ENCODE results near the gene HES2. TPM values are rescaled to one million over a fixed set of nuclear protein-coding genes. Genes with fewer than 3 reads are reported as not detected.
"Not testable (repeated sequence)": the region's sequence is repeated elsewhere in the genome, so short reads cannot be mapped to it uniquely, and the experiment has no call there.

Gene HES2
- total RNA-seq, 1 experiment from 2014 or later, result 2.4 TPM

DNA sequence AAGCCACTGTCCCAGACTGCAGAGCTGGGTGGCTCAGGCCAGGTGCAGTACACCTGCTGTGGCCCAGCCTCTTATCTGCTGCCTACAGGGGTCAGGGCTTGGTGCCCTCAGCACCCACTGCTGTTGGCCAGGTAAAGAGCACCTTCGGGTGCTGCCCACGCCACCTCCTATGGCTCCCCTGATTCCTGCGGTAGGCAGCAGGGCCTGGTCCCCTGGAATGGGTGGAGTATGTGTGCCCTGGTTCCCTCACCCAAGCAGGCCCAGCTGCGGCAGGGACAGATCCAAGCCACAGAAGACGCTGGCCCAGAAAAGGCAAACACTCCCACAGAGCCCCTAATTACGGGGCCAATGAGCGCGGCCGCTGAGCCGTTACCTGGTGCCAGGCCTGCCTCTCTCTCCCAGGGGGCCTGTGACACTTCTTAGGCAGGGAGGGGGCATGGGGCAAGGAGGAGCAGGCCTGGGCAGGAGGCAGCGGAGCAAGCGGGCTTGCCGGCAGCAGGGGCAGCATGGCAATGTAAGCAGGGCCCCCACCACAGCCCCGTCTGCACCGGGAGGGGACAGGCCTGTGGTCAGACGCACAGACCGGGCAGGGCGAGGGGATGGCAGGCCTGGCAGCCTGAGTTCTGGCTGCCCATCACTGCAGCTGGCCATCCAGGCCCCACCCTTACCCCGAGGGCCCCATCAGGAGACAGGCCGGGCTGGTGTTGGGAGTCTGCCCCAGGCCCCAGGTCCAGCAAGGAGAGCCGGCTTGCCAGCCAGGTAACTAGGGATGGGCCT lies 23.8 kb upstream of the HES2 start:
- DNase-seq (ENCODE audit: low read depth, low spot score), result no peak
- in situ Hi-C loops (cut with HindIII; ENCODE audit: low pct_unique_long_range_greater_than_20kb, low sequenced_read_pairs), result no loop called here

DNA sequence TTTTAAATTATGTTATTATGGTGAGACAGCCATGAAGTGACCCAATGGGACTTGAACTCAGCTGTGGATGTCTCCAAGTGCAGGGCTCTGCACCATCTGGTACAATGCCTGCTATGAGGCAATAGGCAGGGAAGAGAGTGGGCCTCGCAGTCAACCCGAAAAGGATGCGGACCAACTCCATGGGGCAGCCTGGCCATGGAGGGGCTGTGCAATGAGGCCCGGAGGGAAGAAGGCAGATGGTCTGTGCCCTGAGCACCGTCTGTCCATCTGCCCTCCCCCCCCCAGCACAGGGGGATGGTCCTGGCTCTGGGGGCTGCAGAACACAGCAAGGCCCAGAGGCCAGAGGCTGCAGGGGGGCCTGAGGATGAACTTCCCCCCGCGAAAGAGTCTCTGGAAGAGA lies 21.9 kb upstream of the HES2 start:
- DNase-seq (ENCODE audit: low read depth, low spot score), result no peak
- in situ Hi-C loops (cut with HindIII; ENCODE audit: low pct_unique_long_range_greater_than_20kb, low sequenced_read_pairs), result no loop called here

DNA sequence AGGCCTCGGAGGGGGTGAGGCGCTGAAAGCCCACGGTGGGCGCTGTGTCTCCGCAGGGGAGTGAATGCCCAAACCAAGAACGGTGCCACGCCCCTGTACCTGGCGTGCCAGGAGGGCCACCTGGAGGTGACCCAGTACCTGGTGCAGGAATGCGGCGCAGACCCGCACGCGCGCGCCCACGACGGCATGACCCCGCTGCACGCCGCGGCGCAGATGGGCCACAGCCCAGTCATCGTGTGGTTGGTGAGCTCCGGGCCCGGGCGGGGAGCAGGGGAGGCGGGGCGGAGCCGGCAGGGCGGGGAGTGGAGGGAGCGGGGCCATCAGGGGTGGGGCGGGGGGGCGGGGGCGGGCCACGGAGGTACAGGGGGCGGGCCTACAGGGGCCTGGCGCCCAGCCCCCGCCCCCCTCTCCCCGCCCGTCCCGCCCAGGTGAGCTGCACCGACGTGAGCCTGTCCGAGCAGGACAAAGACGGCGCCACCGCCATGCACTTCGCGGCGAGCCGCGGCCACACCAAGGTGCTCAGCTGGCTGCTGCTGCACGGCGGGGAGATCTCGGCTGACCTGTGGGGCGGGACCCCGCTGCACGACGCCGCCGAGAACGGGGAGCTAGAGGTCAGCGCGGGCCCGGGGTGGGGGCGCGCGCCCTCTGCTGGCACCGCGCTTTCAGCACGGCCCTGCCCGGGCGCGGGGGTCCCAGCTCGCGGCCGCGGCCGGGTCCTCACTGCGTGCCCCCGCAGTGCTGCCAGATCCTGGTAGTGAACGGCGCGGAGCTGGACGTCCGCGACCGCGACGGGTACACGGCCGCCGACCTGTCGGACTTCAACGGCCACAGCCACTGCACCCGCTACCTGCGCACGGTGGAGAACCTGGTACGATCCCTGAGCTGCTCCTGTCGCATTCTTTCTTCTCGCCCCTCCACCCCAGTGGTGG lies 20.7 kb upstream of the HES2 start:
- in situ Hi-C loops (cut with HindIII; ENCODE audit: low pct_unique_long_range_greater_than_20kb, low sequenced_read_pairs), result no loop called here
- DNase-seq (ENCODE audit: low read depth, low spot score), result peak; percentile 51

GRCh38 chr1:6438047-6438525 lies 18.4 kb upstream of the HES2 start:
- in situ Hi-C loops (cut with HindIII; ENCODE audit: low pct_unique_long_range_greater_than_20kb, low sequenced_read_pairs), result no loop called here
- DNase-seq (ENCODE audit: low read depth, low spot score), result peak; percentile 71

DNA sequence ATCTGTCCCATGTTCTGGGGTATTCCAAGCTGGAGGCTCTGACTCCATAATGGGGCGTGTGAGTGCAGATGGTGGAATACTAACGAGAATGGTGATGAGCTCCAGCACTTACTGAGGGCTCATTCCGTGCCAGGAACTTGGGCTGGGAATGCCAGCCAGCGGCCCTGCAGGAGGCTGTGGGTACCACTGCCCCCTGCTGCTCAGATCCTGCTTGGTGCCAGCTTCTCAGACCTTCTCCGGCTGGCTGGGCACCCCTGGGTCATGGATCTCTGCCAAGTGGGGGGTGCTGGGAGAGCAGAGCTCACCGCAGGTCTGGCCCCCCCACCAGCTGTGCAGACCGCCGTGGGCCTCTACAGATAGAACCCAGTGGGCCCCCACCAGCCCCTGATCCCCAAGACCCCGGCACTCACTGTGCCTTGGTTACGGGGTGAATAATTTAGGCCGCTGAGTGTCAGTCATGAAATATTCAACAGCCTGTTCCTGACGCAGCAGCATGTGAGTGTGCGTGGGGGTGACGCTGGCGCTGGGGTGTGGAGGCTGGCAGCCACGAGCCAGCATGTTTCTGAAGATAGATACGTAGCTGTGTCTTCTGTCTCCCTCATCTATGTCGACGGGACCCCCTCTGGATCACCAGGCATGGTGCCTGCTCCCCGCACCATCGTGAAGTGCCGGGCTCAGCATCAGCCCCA lies 17.4 kb upstream of the HES2 start:
- in situ Hi-C loops (cut with HindIII; ENCODE audit: low pct_unique_long_range_greater_than_20kb, low sequenced_read_pairs), result not testable (repeated sequence)
- peak; percentile 54 for DNase-seq (ENCODE audit: low read depth, low spot score)

GRCh38 chr1:6436277-6436676 lies 16.6 kb upstream of the HES2 start:
- in situ Hi-C loops (cut with HindIII; ENCODE audit: low pct_unique_long_range_greater_than_20kb, low sequenced_read_pairs); DNase-seq (ENCODE audit: low read depth, low spot score): not testable (repeated sequence)

DNA sequence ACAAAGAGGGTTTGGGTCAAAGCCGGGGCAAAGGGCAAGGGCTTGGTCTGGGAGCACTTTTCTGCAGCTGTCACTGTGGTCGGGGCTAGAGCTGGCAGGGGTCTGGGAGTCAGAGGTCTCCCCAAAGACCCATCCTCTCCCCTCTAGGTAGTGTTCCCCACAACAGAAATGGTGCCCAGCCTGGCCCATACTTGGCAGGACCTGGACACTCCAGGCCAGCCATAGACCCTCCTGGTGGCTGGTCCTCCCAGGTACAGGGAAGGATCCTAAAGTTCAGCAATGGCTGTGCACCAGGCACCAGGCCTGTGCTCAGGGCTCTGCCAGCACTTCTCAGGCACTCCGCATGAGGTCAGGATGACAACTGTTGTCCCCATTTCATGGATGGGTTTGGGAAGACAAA lies 15.8 kb upstream of the HES2 start:
- no peak for DNase-seq (ENCODE audit: low read depth, low spot score)
- in situ Hi-C loops (cut with HindIII; ENCODE audit: low pct_unique_long_range_greater_than_20kb, low sequenced_read_pairs), result no loop called here

DNA sequence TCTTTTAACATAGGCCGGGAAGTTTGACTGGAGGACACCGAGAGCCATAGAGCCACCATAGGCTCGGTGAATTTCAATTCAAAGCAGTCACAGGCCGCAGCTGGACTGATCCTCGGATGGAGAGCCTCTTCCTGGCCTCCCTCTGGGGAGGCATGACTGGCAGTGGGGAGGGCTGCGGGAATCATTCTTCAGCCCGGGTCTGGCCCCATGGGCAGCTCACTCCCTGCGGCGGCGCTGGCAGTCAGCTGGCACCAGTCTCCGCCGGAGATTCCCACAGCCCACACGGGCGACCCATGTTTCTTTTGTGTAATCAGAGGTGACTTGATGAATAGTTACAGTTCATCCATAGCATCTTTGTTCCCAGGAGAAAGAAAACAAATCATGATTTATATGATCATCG lies 15.4 kb upstream of the HES2 start:
- in situ Hi-C loops (cut with HindIII; ENCODE audit: low pct_unique_long_range_greater_than_20kb, low sequenced_read_pairs), result no loop called here
- no peak for DNase-seq (ENCODE audit: low read depth, low spot score)

- in situ Hi-C loops (cut with HindIII; ENCODE audit: low pct_unique_long_range_greater_than_20kb, low sequenced_read_pairs), result no loop called here
- DNase-seq (ENCODE audit: low read depth, low spot score), result no peak
These were observed 14.5 kb upstream of the HES2 start for GRCh38 chr1:6434186-6434585.

DNA sequence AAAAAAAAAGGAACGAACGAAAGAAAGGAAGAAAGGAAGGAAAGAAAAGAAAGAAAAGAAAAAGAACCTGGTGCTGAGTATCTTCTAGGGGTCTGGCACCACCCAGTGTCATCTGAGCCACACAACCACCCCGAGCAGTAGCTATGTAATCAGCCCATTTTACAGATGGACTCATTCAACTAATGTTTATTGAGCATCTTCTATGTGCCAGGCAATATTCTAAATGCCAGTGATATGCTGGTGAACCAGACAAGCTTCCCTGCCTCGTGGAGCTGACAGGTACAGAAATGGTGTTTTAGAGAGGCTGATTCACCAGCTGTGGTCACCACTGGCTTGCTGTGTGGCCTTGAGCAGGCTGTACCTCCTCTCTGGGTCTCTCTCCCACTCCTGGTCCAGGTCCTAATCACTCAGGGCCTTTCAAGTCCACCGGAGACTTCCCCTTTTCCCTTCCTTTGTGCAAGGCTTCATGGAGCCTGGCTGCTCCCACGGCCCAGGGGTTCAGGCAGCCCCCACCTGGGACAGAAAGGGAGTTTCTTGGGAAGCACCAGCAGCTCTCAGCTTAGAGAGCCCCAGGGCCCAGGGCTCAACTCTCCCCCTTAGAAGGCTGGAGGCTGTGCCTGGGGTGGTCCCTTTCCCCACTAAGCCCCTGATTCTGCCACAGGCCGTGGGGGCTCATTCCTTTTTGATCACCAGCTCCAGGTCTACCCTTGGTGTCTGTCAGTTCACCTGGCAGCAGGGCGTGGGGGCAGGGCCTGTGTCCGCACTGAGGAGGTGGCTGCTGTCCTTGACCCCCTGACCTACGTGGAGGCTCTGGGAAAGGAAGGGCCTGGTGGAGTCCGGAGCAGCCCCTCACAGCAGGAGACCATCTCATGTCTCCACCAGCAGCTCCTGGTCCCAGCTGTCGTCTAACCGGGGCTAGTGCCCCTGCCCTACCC lies 12.2 kb upstream of the HES2 start:
- in situ Hi-C loops (cut with HindIII; ENCODE audit: low pct_unique_long_range_greater_than_20kb, low sequenced_read_pairs); DNase-seq (ENCODE audit: low read depth, low spot score): not testable (repeated sequence)

DNA sequence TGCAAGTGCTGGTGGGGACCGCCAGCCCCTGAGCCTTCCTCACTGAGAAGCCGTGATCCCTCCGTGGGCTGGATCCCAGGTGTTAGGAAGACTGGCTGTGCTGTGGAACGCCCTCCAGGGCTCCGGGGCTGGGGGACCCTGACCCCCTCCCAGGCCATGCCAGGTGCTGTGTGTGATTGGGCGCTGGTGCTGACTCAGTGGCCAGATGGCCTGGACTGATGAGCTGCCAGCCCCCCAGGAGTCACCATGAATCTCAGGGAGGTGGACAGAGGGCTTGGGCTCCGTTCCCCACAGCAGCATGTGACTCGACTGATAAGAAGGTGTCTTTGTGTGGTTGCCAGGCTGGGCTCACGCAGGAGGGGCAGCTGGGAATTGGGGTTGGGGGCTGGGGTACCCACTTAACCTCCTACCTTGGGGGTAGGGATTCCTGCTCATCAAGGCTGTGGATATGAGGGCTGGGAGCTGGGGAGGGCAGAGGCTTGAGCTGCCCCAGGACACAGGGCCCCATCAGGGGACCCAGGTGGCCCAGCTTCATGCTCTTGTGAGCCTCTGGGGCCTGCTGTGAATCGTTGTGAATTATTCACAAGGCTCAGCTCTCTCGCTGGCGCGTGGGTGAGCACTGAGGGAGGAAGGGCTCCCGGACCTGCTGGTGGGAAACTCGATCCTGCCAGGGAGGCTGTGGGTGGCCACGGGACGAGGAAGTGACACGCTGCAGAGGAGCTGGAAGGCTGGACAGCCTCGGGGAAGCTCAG lies 10.1 kb upstream of the HES2 start:
- DNase-seq (ENCODE audit: low read depth, low spot score); in situ Hi-C loops (cut with HindIII; ENCODE audit: low pct_unique_long_range_greater_than_20kb, low sequenced_read_pairs): not testable (repeated sequence)

- in situ Hi-C loops (cut with HindIII; ENCODE audit: low pct_unique_long_range_greater_than_20kb, low sequenced_read_pairs); DNase-seq (ENCODE audit: low read depth, low spot score): not testable (repeated sequence)
These were observed 8.7 kb upstream of the HES2 start for GRCh38 chr1:6428453-6428852.

DNA sequence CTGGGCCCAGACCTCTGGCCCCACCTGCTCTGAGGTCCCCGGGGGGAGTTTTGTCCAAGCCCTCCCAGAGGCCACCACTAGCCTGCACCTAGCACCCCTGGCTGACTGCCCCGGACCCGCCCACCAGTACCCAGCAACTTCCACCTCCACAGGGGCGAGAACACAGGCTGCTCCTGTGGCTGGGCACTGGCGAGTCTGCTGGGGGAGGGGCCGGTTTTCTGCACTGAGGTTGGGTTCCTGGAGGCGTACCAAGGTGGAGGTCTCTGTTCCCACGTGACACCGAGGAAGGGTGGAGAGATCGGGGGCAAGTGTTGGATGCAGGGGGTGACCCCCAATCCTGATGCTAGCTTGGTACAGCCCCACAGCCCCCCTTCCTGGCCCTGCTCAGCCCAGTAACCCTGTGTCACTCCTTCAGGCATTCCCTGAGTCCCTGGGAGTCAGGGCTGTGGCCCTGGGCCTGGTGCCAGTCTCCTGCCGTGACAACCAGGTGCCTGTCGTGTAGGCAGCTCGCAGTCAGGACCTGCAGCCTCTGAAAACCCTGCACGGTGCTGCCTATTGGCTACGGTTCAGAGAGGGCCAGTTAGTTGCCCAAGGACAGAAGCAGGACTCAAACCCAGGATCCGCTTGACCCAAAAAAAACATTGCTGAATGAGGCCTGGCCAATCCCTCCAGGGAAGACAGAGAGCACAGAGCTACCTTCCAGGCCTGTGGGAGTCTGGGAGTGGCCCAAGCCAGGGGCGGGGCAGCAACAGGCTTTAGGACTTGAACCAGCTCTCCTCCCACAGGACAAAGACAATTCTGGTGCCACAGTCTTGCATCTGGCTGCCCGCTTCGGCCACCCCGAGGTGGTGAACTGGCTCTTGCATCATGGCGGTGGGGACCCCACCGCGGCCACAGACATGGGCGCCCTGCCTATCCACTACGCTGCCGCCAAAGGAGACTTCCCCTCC lies 8.0 kb upstream of the HES2 start:
- DNase-seq (ENCODE audit: low read depth, low spot score), result no peak
- in situ Hi-C loops (cut with HindIII; ENCODE audit: low pct_unique_long_range_greater_than_20kb, low sequenced_read_pairs), result no loop called here

DNA sequence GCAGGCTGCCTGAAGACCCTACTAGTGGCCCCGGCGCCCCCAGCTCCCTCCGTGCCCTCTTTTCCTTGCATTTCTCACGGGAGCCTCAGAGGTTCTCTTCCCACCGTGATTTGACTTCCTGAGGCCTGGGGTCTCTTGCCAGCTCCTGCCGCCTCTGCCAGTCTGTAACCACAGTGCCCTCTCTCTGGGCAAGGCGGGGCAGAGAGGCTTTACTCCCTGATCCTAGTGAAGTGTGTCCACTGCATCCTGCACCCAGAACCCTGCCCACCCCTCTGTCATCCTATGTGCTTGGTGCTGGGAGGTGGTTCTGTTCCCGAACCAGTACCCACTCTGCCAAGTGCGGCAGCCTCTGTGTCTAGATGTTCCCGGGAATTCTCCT lies 7.2 kb upstream of the HES2 start:
- DNase-seq (ENCODE audit: low read depth, low spot score), result no peak
- in situ Hi-C loops (cut with HindIII; ENCODE audit: low pct_unique_long_range_greater_than_20kb, low sequenced_read_pairs), result no loop called here

GRCh38 chr1:6426277-6426971 lies 6.7 kb upstream of the HES2 start:
- in situ Hi-C loops (cut with HindIII; ENCODE audit: low pct_unique_long_range_greater_than_20kb, low sequenced_read_pairs), result no loop called here
- DNase-seq (ENCODE audit: low read depth, low spot score), result no peak

Measured in SK-MEL-5 (cell line).